Stimulated activated CD4-positive, alpha-beta T cell treated with anti-CD3 and anti-CD28 coated beads, Interleukin-1b, Interleukin-23, amount 100 ng/mL, for 24 hours (primary cell): ENCODE measurements around the gene GLRA3.
"Not testable (repeated sequence)": the region's sequence is repeated elsewhere in the genome, so short reads cannot be mapped to it uniquely, and the experiment has no call there.

Source experiments
- DNase-seq, 4 experiments: peaks; one replicate each; pipeline ENCODE4 v3.0.0-alpha.2; 2020; ENCODE audit warnings: low read depth in 4 of 4, low spot score in 1 of 4

The GLRA3 gene

GRCh38 chr4:174828845-174829701 is at the start of gene GLRA3:
Gene GLRA3, minus strand, starts transcription at chr4:174829247. Its CDS starts 436 bp downstream, at chr4:174828811.
- DNase-seq: peak in 1 of 4 experiments; percentile 0

DNA sequence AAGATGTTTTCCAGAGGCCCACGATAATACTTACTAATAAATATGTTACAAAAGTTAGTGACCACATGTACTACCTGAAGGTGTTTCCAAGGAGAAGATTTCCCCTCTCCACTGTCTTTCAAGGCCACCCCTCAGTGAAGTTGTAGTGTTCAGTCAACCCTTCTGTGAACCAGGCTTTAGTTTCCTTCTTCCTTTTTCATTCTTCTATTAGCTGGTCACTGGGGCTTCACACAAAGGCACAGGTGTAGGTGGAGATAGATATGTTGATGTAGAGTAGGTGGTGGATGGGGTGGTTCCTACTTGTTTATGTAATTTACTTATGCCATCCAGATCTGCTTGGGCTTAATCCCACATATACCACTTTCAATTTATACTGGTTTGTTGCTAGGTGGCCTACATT is 45.9 kb upstream of the GLRA3 start:
- DNase-seq: no peak

DNA sequence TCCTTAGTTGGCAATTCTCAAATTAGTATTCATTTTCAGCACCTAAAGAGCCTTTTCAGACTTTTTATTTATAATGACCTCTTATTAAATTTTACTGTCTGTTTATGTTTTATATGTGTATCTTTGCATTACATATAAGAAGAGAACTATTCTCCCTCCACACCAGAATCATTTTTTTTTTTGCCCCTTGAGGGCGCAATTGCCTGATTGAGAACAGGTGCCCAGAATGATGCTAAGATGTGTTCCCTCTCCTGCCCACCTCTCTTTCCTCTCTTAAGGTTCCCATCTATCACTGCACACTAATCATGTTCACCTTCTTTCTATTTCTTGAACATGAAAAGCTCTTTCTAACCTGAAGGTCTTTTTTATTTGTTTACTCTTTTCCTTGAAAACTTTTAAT is 44.9 kb upstream of the GLRA3 start:
- DNase-seq: no peak

DNA sequence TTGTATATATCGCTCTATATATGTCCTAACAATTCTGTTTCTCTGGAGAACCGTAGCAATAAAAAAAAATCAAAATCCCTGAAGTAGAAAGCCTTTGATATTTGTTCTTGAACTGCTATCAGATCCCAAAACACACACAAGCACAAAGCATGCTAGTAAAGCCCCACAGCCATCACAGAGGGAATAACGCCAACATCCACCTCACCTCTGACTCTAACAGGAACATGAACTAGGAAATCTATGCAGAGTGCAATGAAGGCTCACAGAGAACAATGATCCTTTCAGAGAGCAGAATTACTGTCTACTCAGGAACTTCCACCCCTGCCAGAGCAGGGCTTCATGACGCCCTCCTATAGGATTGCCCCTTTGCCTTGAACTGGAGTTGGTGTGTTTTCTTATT is 44.1 kb upstream of the GLRA3 start:
- DNase-seq: not testable (repeated sequence)

DNA sequence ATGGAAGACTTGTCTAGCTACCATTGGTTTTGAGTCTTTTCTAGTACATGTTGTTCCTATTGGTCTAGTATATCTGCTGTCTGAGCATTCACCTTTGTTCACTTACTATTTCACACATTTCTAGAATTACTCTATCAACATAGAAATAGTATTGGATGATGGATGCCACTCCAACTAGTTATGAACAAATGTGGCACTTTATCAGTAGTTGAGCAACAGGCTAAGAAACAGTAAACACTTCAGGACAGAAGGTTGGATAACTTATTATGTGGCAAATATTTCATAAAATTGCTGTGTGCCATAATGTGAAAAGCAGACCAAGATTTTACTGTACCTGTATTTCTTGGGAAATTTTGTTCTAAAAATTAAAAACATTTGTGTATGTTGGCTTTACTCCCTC is 42.4 kb upstream of the GLRA3 start:
- no peak for DNase-seq

- DNase-seq: no peak
These were observed 41.3 kb upstream of the GLRA3 start for GRCh38 chr4:174870311-174870710.

DNA sequence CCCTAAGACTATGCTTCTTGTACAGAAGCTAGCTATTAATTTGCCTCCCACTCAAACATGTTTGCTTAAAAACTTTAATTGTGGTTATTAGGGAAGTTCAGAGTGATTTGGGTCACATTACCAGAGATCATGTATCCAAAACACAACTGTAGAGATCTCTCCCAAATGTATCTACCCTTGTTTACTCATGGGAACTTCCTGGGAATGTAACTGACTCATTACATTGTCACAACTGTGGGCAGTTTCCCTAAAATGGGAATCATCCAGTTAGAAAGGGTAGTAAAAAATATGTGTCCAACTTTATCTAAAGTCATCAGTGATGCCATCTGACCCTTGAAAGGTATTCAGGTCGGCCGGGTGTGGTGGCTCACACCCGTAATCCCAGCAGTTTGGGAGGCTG is 40.3 kb upstream of the GLRA3 start:
- DNase-seq: no peak

DNA sequence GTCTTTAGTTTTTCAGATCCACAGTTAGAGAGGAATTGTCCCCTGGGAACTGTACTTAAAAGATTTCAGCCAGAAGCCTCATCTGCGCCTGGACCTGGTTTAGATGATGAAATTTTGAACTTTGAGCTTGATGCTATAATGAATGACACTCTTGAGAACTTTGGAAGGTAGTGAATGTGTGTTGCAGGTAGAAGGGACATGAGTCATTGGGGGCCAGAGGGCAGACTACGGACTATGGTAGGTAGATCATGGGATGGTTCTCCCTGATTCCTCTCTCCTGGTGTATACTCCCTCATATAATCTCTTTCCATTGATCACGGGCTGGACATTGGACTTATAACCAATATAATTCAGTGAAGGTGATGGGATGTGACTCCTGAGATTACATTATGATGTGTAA is 38.9 kb upstream of the GLRA3 start:
- DNase-seq: no peak

DNA sequence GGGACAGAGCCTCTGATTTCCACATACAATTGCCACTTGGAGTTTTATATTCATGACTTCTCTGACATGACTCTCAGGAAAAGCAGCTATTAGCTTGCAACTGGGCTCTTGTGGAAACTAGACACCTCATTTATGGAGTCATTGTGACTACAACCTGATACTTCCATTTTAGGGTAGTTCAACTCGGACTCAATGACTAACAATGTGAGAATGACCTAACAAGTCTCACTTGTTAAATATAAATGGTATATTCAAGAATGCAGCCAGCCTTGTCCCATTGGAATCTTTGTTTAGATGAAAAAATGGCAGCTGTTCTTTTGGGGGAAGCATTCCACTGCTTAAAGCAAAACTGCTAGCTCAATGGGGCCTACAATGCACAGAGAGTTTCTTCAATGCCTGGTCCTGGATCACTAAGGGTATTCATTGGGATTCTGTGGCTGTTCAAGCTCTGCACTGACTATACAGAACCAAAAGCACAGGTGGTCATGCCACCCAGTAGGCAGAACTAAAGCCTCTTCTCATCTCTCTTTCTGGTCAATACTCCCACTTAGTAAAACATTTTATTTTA is 36.5 kb upstream of the GLRA3 start:
- DNase-seq: no peak

DNA sequence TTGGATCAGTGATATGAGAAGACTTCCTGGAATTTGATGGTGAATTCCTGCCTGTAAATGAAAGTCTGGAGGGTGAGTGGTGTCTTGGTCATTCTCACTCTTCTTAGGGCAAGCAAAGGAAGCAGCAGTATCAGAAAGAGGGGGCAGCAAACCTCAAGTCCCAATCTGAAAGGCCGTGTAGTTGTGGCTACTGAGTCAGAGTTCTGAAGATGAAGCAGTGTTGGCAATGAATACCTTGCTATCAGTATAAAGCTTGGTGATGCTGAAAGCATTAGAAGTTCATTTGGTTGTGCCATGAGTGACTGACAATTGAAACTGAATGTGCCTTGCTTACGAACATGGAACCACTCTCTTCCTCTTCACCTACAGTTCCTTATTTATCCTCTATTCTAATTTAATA is 35.0 kb upstream of the GLRA3 start:
- DNase-seq: no peak

DNA sequence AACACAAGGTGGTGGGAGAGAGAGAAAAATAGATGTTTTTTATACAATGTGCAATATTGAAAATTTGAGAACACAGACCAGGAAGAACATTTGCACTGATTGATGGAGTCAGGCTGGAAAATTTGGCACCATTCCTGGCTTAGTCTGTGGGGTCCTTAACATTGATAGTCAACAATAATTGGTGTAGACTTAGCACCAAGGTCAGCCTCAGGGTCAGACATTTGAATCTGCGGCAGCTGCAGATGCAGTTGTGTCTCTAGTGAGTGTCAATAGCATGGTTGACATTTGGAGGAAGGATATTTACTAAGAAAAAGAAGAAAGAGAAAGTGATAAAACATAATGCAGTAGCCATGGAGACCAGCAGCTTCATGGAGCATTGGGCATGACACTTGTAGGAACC is 31.5 kb upstream of the GLRA3 start:
- DNase-seq: no peak

DNA sequence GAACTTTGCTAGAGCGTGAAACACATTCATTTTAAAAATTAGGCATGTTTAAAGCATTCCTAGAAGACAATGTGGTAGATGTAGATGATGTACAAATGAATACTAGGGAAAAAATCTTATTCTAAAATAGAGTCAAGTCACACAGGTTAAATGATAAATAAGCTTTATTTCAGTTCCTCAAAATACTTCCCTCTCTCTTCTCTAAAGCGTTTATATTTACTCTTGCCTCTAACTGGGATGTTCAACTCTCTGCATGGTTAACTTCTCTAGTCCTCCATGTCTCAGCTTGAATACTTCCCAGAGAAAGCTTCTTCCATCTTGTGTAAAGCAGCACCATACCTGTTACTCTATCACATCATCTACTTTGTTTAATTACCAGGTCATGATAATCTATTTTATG is 30.9 kb upstream of the GLRA3 start:
- no peak for DNase-seq

DNA sequence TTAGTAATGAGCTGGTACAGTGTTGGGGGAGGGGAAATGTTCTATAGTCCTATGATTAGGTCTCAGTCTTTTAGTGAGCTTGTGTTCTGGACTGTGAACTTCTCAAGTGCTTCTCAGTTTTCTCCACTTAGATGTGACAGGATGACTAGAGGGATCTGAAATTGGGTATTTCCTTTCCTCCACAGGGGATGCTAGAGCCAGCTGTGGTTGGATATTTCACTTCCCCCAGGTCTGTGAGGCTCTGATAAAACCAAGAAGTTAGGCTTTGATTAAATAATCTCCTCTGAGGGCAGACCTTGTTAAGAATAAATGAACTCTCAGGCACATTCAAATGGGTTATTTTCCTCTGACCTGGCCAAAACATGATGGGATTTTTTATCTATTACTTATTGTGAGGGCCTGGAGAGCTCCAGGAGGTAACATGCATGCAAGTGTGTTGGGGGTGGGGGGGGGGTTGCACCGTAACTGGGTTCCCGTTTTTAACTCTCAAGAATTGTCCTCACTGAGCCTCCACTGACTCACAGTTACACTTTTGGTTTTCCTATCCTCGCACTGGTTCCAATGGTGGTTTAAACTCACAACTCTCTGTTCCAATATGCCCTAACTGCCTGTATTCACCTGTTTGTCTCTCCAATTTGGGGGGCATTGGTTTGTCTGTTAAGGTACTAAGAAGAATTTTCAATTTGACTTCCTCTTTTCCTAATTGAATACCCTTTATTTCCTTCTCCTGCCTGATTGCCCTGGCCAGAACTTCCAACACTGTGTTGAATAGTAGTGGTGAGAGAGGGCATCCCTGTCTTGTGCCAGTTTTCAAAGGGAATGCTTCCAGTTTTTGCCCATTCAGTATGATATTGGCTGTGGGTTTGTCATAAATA is 28.1 kb upstream of the GLRA3 start:
- DNase-seq: no peak

GRCh38 chr4:174855050-174855449 is 26.0 kb upstream of the GLRA3 start:
- no peak for DNase-seq

GRCh38 chr4:174853629-174854028 is 24.6 kb upstream of the GLRA3 start:
- no peak for DNase-seq

DNA sequence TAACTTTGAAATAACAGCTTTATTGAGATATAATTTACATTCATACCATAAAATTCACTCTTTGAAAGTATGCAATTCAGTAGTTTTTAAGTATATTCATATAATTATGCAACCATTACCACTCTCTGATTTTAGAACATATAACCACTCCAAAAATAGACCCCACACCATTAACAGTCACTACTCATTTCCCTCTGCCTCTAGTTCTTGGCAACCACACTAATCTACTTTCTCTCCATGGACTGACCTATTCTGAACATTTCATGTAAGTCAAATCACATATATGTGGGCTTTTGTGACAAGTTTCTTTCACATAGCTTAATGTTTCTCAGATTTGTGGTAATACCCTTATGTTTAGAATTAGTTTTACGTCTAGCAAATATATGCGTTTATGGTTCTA is 19.5 kb upstream of the GLRA3 start:
- no peak for DNase-seq

DNA sequence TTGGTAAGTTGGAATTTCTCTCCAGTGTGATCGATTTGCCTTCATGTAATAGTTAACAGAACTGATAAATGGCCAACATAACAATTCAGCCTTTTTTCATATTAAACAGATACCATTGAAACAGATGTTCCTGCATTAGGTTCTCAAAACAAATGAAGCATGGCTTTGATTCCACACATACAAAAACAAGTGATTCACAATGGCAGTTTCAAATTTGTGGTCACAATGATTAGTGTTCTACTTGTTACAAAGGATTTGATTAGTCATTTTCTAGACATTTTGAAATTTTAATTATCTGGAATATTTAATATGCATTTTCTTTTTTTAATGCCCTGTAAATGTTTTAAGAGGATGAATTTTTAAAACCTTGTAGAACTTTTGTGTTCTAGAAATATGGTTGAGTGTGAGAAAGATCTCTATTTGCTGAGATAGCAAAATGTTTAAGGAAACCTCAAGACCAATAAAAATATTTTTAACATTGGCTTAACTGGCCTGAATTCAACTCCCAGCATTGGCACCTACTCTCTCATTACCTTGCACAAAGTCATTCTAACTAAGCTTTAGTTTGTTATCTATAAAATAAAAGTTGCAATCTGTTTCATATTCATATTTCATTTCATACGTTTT is 18.9 kb upstream of the GLRA3 start:
- no peak for DNase-seq

DNA sequence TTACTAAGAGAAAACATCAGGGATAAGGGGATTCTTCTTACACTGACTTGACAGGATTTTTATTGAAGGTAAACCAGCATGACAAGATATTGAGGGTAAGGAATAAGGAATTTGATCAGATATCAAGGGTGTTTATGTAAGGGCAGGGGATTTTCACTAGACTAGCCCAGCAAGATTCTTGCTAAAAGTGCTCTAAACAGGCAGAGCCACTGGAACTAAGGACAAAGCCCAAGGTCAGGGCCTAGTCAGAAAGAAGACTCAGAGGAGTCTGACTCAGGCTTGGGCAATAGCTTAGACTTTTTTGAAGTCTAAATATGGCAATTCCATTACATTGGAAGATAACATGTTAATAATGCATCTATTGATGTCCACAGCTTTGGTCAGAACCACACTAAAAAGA is 6.5 kb upstream of the GLRA3 start:
- no peak for DNase-seq

GRCh38 chr4:174834477-174834876 is 5.4 kb upstream of the GLRA3 start:
- DNase-seq: no peak

DNA sequence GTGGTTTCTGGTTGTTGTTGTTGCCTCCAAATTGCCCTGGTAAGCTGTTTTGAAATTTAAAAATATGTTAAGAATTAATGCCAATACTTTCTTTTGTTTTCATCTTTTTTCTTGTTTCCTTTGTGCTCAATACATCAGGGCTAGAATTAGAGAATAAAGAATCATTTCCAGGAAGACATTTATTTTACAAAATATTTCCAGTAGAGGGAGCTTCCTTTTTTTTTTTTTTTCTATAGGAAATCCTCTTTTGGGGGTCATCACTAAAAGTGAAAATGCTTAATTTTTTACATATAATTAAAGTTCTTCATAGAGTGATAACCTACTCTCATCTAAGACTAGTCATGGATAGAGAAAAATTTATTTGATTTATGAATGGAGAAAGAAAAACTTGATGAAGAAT is 2.4 kb downstream of the GLRA3 start:
- no peak for DNase-seq

DNA sequence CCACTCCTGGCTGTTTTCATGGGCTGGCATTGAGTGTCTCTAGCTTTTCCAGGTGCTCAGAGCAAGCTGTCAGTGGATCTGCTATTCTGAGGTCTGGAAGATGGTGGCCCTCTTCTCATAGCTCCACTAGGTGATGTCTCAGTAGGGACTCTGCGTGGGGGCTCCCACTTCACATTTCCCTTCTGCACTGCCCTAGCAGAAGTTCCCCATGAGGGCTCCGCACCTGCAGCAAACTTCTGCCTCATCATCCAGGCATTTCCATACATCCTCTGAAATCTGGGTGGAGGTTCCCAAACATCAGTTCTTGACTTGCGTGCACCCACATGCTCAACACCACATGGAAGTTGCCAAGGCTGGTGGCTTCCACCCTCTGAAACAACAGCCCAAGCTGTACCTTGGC is 13.8 kb downstream of the GLRA3 start:
- DNase-seq: no peak

DNA sequence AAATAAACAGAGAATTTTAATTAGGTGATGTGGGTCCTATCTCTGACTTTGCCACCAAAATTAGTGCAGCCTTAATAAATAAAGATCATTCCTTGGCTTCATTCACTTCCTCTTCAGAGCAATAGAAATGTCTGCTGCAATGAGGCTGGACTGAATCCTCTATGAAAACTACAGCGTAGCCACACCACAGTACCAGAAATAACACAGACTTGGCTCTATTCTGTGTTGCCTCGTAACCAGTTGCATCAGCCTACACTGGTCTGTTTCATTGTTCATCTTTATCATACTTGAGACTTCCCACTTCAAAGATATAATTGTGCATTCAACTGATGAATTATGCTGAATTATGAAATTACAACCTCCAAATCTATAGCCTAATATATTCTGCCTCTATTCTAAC is 15.8 kb downstream of the GLRA3 start:
- DNase-seq: no peak
